Mammary epithelial cell (primary cell): ENCODE measurements around the gene OR2A5.

Source experiments
- CTCF ChIP-seq, 2 donors: IDR thresholded peaks in 1 of 2; conservative IDR thresholded peaks in 1 of 2; 2 replicates each; pipeline ENCODE4 v1.5.1; 2011 to 2012; ENCODE audit warnings: inconsistent platforms in 2 of 2, low read length in 2 of 2, mild to moderate bottlenecking in 2 of 2, control low read depth in 1 of 2, low read depth in 1 of 2; ENCODE audit not compliant: insufficient read depth in 1 of 2; ENCODE audit errors: extremely low read depth in 1 of 2
- EZH2 ChIP-seq: IDR thresholded peaks from 2 replicates; pipeline ENCODE4 v1.6.1; 2012; ENCODE audit warnings: low read length, inconsistent platforms, borderline replicate concordance

GRCh38 chr7:144006692-144007042 lies 42.1 kb upstream of the OR2A5 start:
- TF ChIP-seq CTCF (conservative IDR thresholded peaks at IDR 0.05 in 1 of 2, IDR thresholded peaks at IDR 0.05 in 1 of 2; ENCODE audit: extremely low read depth in 1 of 2, insufficient read depth in 1 of 2, low read depth in 1 of 2, low read length in 2 of 2) (no peak), EZH2 (no peak)
